Measurements from ENCODE around the gene CGREF1. TPM values are rescaled to one million over a fixed set of nuclear protein-coding genes. Genes with fewer than 3 reads are reported as not detected.

The CGREF1 gene
- polyA plus RNA-seq, 1 of the 3 experiments (the other 2 are of a cell fraction) = 18.3 TPM

- Histone ChIP-seq H3K27me3 (ENCODE audit: insufficient read depth) (no peaks in the 10 kb centered on the region), H3K4me3 (ENCODE audit: low read depth in 2 of 2, low read length in 1 of 2) (no peak overlapping the region), H3F3A (replicated peaks; ENCODE audit: insufficient read depth) (no peaks in the 10 kb centered on the region), H2AFZ (ENCODE audit: low read depth) (no peak overlapping the region), H3K27ac (ENCODE audit: low read depth in 2 of 2, low read length in 1 of 2) (no peak overlapping the region), H3K4me2 (no peak overlapping the region), H4K20me1 (ENCODE audit: insufficient read depth) (peaks cover 9% of the 10 kb centered on the region; the same call in 1 of the 2 replicates), H3K79me2 (ENCODE audit: insufficient read depth) (peaks cover 21% of the 10 kb centered on the region), H3K9me3 (no peaks in the 10 kb centered on the region), H3K36me3 (replicated peaks in 1 of 2; ENCODE audit: control insufficient read depth in 1 of 2, insufficient read depth in 2 of 2, low read length in 1 of 2) (peaks cover 9 to 32% of the 10 kb centered on the region in 2 experiments), H3K4me1 (ENCODE audit: control insufficient read depth in 1 of 2, insufficient read depth in 2 of 2, low read depth in 1 of 2, low read length in 1 of 2) (peaks cover 7 to 14% of the 10 kb centered on the region in 2 experiments; a peak in 3 of 4 replicates), H3K9ac (no peak overlapping the region), H3K9me2 (no peaks in the 10 kb centered on the region)
- CTCF ChIA-PET = interaction anchor here (1.0 to 6.3 kb wide), 6 partner anchors 8 to 172 kb away, joined by 3 to 43 read pairs (median 18); partner anchors contain the start of gene ABHD1
- POLR2A ChIA-PET = no interaction called here
- 87% methylated on average over 9 of the region's 11 CpGs for WGBS (ENCODE audit: low lambda C conversion rate)
- DNase-seq = no peak
- no peak for TF ChIP-seq TAF1 (IDR thresholded peaks at IDR 0.05; ENCODE audit: borderline replicate concordance, low read depth, low read length)
- TF ChIP-seq NFIC (IDR thresholded peaks at IDR 0.05; ENCODE audit: borderline replicate concordance) = no peak
Observed at GRCh38 chr2:27131429-27131828, 12.5 kb upstream of the CGREF1 start.

- H3K4me2 ChIP-seq = no peak overlapping the region
- no peaks in the 10 kb centered on the region for H3K9me3 ChIP-seq
- H3K4me3 ChIP-seq (ENCODE audit: low read depth in 2 of 2, low read length in 1 of 2) = no peak overlapping the region
- peaks cover 9% of the 10 kb centered on the region; the same call in 1 of the 2 replicates for H4K20me1 ChIP-seq (ENCODE audit: insufficient read depth)
- no peaks in the 10 kb centered on the region for H3K9me2 ChIP-seq
- peaks cover 9 to 32% of the 10 kb centered on the region in 2 experiments for H3K36me3 ChIP-seq (replicated peaks in 1 of 2; ENCODE audit: control insufficient read depth in 1 of 2, insufficient read depth in 2 of 2, low read length in 1 of 2)
- WGBS (ENCODE audit: low lambda C conversion rate) = 93% methylated on average over 10 of the region's 10 CpGs
- TF ChIP-seq EZH2phosphoT487 (IDR thresholded peaks at IDR 0.05; ENCODE audit: borderline replicate concordance, low read depth) (no peak), FOXJ3 (CRISPR knock-in tag; IDR thresholded peaks at IDR 0.05) (no peak), TCF12 (IDR thresholded peaks at IDR 0.05) (no peak), NFIC (IDR thresholded peaks at IDR 0.05; ENCODE audit: borderline replicate concordance) (no peak), TEAD4 (IDR thresholded peaks at IDR 0.05; ENCODE audit: borderline replicate concordance, insufficient read depth) (no peak), ZBTB33 (IDR thresholded peaks at IDR 0.05; ENCODE audit: borderline replicate concordance, low read depth) (no peak), SIN3A (IDR thresholded peaks at IDR 0.05; ENCODE audit: borderline replicate concordance, low read depth, low read length) (no peak), POLR2AphosphoS5 (IDR thresholded peaks at IDR 0.05; ENCODE audit: low read depth, low read length) (no peak), ELF1 (IDR thresholded peaks at IDR 0.05) (no peak), GABPA (IDR thresholded peaks at IDR 0.05; ENCODE audit: low read depth) (no peak), SMC3 (IDR thresholded peaks at IDR 0.05; ENCODE audit: low read depth, low read length) (no peak), REST (IDR thresholded peaks at IDR 0.05; ENCODE audit: low read depth, low read length) (no peak), CHD2 (IDR thresholded peaks at IDR 0.05; ENCODE audit: low read length, partially characterized antibody) (no peak), RXRA (IDR thresholded peaks at IDR 0.05; ENCODE audit: borderline replicate concordance, low read depth) (no peak), RCOR1 (IDR thresholded peaks at IDR 0.05; ENCODE audit: low read length) (no peak), MAX (IDR thresholded peaks at IDR 0.05; ENCODE audit: low read depth) (no peak), MEF2A (IDR thresholded peaks at IDR 0.05; ENCODE audit: borderline replicate concordance, low read depth) (no peak), FOSL2 (IDR thresholded peaks at IDR 0.05; ENCODE audit: borderline replicate concordance, low read depth) (no peak)
- TF ChIP-seq, protein P1, sequence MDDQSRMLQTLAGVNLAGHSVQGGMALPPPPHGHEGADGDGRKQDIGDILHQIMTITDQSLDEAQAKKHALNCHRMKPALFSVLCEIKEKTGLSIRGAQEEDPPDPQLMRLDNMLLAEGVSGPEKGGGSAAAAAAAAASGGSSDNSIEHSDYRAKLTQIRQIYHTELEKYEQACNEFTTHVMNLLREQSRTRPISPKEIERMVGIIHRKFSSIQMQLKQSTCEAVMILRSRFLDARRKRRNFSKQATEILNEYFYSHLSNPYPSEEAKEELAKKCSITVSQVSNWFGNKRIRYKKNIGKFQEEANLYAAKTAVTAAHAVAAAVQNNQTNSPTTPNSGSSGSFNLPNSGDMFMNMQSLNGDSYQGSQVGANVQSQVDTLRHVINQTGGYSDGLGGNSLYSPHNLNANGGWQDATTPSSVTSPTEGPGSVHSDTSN (IDR thresholded peaks at IDR 0.05) = no peak
- TF ChIP-seq, protein P2, sequence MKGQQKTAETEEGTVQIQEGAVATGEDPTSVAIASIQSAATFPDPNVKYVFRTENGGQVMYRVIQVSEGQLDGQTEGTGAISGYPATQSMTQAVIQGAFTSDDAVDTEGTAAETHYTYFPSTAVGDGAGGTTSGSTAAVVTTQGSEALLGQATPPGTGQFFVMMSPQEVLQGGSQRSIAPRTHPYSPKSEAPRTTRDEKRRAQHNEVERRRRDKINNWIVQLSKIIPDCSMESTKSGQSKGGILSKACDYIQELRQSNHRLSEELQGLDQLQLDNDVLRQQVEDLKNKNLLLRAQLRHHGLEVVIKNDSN (IDR thresholded peaks at IDR 0.05; ENCODE audit: borderline replicate concordance, low read depth) = no peak
- peaks cover 7 to 14% of the 10 kb centered on the region in 2 experiments; a peak in 3 of 4 replicates for H3K4me1 ChIP-seq (ENCODE audit: control insufficient read depth in 1 of 2, insufficient read depth in 2 of 2, low read depth in 1 of 2, low read length in 1 of 2)
- H3K27ac ChIP-seq (ENCODE audit: low read depth in 2 of 2, low read length in 1 of 2) = no peak overlapping the region
- no peak overlapping the region for H2AFZ ChIP-seq (ENCODE audit: low read depth)
- H3F3A ChIP-seq (replicated peaks; ENCODE audit: insufficient read depth) = no peaks in the 10 kb centered on the region
- CTCF ChIA-PET = interaction anchor here (6.3 kb wide), 1 partner anchor 41 kb away, joined by 43 read pairs; no protein-coding TSS in a partner anchor
- no peak overlapping the region for H3K9ac ChIP-seq
- no peak for DNase-seq
- POLR2A ChIA-PET = no interaction called here
- no peaks in the 10 kb centered on the region for H3K27me3 ChIP-seq (ENCODE audit: insufficient read depth)
- peaks cover 21% of the 10 kb centered on the region for H3K79me2 ChIP-seq (ENCODE audit: insufficient read depth)
Observed at GRCh38 chr2:27130396-27130795, 11.5 kb upstream of the CGREF1 start.

All from SK-N-SH (cell line).